H1 (cell line): ENCODE measurements around the gene DPY19L3. TPM values are rescaled to one million over a fixed set of nuclear protein-coding genes. Genes with fewer than 3 reads are reported as not detected.

Source experiments
- CTCF ChIA-PET: fragments of 300-600 bp; sonication (Branson Sonifier 250); formaldehyde crosslinking; loops from one replicate; lab custom pipeline; 2021; ENCODE audit not compliant: partially characterized antibody; lab: Charles Lee
- POLR2A ChIA-PET: fragments of 300-600 bp; sonication (Branson Sonifier 250); formaldehyde crosslinking; loops from one replicate; lab custom pipeline; 2021; ENCODE audit warnings: inconsistent platforms; ENCODE audit not compliant: partially characterized antibody; lab: Charles Lee
- DNase-seq, 2 experiments: peaks; one replicate each; pipeline versions ENCODE4 v3.0.0 to v3.0.0-alpha.2; 2010 to 2022; ENCODE audit warnings: low spot score in 2 of 2, low read depth in 1 of 2, mixed read lengths in 1 of 2
- FAIRE-seq: peaks from 2 replicates; lab custom pipeline; 2011; peaks lifted over from hg19 to GRCh38; lab: Jason Lieb, UNC
- H2AFZ ChIP-seq: 2 replicates; pipeline ENCODE4 v1.8.1; 2012; ENCODE audit warnings: low read length, inconsistent platforms
- H2AK5ac ChIP-seq: 2 replicates; pipeline ENCODE4 v1.6.1; 2013; ENCODE audit warnings: low read depth, low read length
- H2BK120ac ChIP-seq: replicated peaks from 2 replicates; pipeline ENCODE3; 2013; ENCODE audit warnings: low read depth, low read length, inconsistent platforms
- H2BK12ac ChIP-seq: 2 replicates; pipeline ENCODE4 v1.6.1; 2013; ENCODE audit warnings: low read depth, low read length
- H2BK15ac ChIP-seq: 2 replicates; pipeline ENCODE4 v1.6.1; 2013; ENCODE audit warnings: low read length
- H2BK20ac ChIP-seq: 2 replicates; pipeline ENCODE4 v1.6.1; 2013; ENCODE audit warnings: low read length
- H2BK5ac ChIP-seq: 2 replicates; pipeline ENCODE4 v1.6.1; 2013; ENCODE audit warnings: low read depth, low read length
- H3K14ac ChIP-seq: 2 replicates; pipeline ENCODE4 v1.6.1; 2013; ENCODE audit warnings: inconsistent platforms; ENCODE audit not compliant: insufficient read length
- H3K18ac ChIP-seq: 2 replicates; pipeline ENCODE4 v1.6.1; 2013; ENCODE audit warnings: low read length; ENCODE audit errors: extremely low read depth
- H3K23ac ChIP-seq: 2 replicates; pipeline ENCODE4 v1.6.1; 2013; ENCODE audit warnings: inconsistent platforms; ENCODE audit not compliant: insufficient read length
- H3K23me2 ChIP-seq: 2 replicates; pipeline ENCODE4 v1.6.1; 2013; ENCODE audit warnings: low read depth, low read length
- H3K27ac ChIP-seq: 2 replicates; pipeline ENCODE4 v1.6.1; 2011; ENCODE audit warnings: low read depth, low read length, inconsistent platforms
- H3K27me3 ChIP-seq, 4 experiments: replicated peaks in 1 of 4; 1 replicate in 1 of 4; 2 replicates in 3 of 4; pipeline versions ENCODE4 v1.6.1 to v1.8.1; 2011 to 2013; ENCODE audit warnings: low read length in 3 of 4, mild to moderate bottlenecking in 3 of 4, inconsistent platforms in 2 of 4, mixed read lengths in 2 of 4, moderate library complexity in 1 of 4; ENCODE audit not compliant: control insufficient read depth in 3 of 4, insufficient read depth in 3 of 4; ENCODE audit errors: extremely low read depth in 1 of 4
- H3K36me3 ChIP-seq, 4 experiments: 2 replicates each; pipeline versions ENCODE4 v1.6.1 to v1.8.1; 2011 to 2013; ENCODE audit warnings: mild to moderate bottlenecking in 4 of 4, low read length in 3 of 4, moderate library complexity in 2 of 4, control low read depth in 1 of 4, inconsistent platforms in 1 of 4; ENCODE audit not compliant: insufficient read depth in 4 of 4, control insufficient read depth in 2 of 4
- H3K4ac ChIP-seq: replicated peaks from 2 replicates; pipeline ENCODE3; 2013; ENCODE audit warnings: low read length, low read depth, mixed read lengths, inconsistent platforms; ENCODE audit not compliant: insufficient read length
- H3K4me1 ChIP-seq, 4 experiments: replicated peaks in 1 of 4; 1 replicate in 1 of 4; 2 replicates in 3 of 4; pipeline versions ENCODE4 v1.6.1 to v1.8.1; 2011 to 2013; ENCODE audit warnings: low read length in 3 of 4, inconsistent platforms in 2 of 4, mixed read lengths in 1 of 4; ENCODE audit not compliant: insufficient read depth in 4 of 4, control insufficient read depth in 3 of 4
- H3K4me2 ChIP-seq, 2 experiments: 2 replicates each; pipeline versions ENCODE4 v1.6.1 to v1.8.1; 2011 to 2013; ENCODE audit warnings: low read depth in 2 of 2, low read length in 2 of 2, control low read depth in 1 of 2, inconsistent platforms in 1 of 2, mild to moderate bottlenecking in 1 of 2; ENCODE audit not compliant: insufficient read depth in 1 of 2
- H3K4me3 ChIP-seq, 4 experiments: fragments of 200-600, 300-600 bp in 1 of 4; sonication (generic), shearing (Covaris generic), sonication (Bioruptor Twin) in 1 of 4; 2 replicates each; pipeline versions ENCODE4 v1.5.1 to v1.8.1; 2011 to 2016; ENCODE audit warnings: low read length in 4 of 4, low read depth in 3 of 4, control low read depth in 2 of 4, inconsistent platforms in 2 of 4, mild to moderate bottlenecking in 2 of 4, mixed read lengths in 1 of 4, moderate library complexity in 1 of 4; ENCODE audit not compliant: insufficient read depth in 2 of 4; ENCODE audit errors: extremely low read depth in 1 of 4
- H3K56ac ChIP-seq: replicated peaks from 2 replicates; pipeline ENCODE3; 2013; ENCODE audit warnings: low read depth, mild to moderate bottlenecking, mixed read lengths, low read length, inconsistent platforms; ENCODE audit not compliant: insufficient read length
- H3K79me1 ChIP-seq: 2 replicates; pipeline ENCODE4 v1.6.1; 2013; ENCODE audit warnings: low read depth, low read length, control low read depth
- H3K79me2 ChIP-seq, 2 experiments: 2 replicates each; pipeline versions ENCODE4 v1.6.1 to v1.8.1; 2012 to 2013; ENCODE audit warnings: low read length in 2 of 2, mild to moderate bottlenecking in 2 of 2, inconsistent platforms in 1 of 2; ENCODE audit not compliant: insufficient read depth in 2 of 2, control insufficient read depth in 1 of 2
- H3K9ac ChIP-seq, 4 experiments: replicated peaks in 1 of 4; 1 replicate in 1 of 4; 2 replicates in 3 of 4; pipeline versions ENCODE4 v1.6.1 to v1.8.1; 2011 to 2013; ENCODE audit warnings: low read depth in 3 of 4, low read length in 3 of 4, control low read depth in 2 of 4, mild to moderate bottlenecking in 2 of 4, moderate library complexity in 2 of 4, inconsistent platforms in 1 of 4; ENCODE audit errors: extremely low read depth in 1 of 4
- H3K9me3 ChIP-seq, 2 experiments: 2 replicates each; pipeline versions ENCODE4 v1.6.1 to v1.8.1; 2012 to 2013; ENCODE audit warnings: mild to moderate bottlenecking in 2 of 2, moderate library complexity in 2 of 2, control low read depth in 1 of 2, inconsistent platforms in 1 of 2, low read depth in 1 of 2, low read length in 1 of 2, mixed read lengths in 1 of 2; ENCODE audit not compliant: insufficient read depth in 2 of 2
- H4K20me1 ChIP-seq, 2 experiments: replicated peaks in 1 of 2; 2 replicates each; pipeline versions ENCODE3 to v1.8.1; 2011 to 2013; ENCODE audit warnings: inconsistent platforms in 2 of 2, low read length in 2 of 2, mild to moderate bottlenecking in 1 of 2; ENCODE audit not compliant: insufficient read depth in 2 of 2, control insufficient read depth in 1 of 2
- H4K5ac ChIP-seq: 2 replicates; pipeline ENCODE4 v1.6.1; 2013; ENCODE audit warnings: low read length, low read depth, mixed read lengths, inconsistent platforms; ENCODE audit not compliant: insufficient read length
- H4K8ac ChIP-seq: 2 replicates; pipeline ENCODE4 v1.8.0; 2013; ENCODE audit warnings: mild to moderate bottlenecking, moderate library complexity, low read length, inconsistent platforms; ENCODE audit not compliant: insufficient read depth; ENCODE audit errors: extremely low read depth
- H4K91ac ChIP-seq: replicated peaks from 2 replicates; pipeline ENCODE3; 2013; ENCODE audit warnings: low read length, mixed read lengths, inconsistent platforms; ENCODE audit not compliant: insufficient read length
- GTF2F1 ChIP-seq: IDR thresholded peaks from 2 replicates; pipeline ENCODE4 v1.6.1; 2012; ENCODE audit warnings: low read depth, low read length, improper control_type of control experiment, borderline replicate concordance
- JUN ChIP-seq: IDR thresholded peaks from 2 replicates; pipeline ENCODE4 v1.6.1; 2011; ENCODE audit warnings: low read depth, mild to moderate bottlenecking, improper control_type of control experiment, low read length
- KDM1A ChIP-seq: fragments of 200-600, 300-600 bp; sonication (generic); IDR thresholded peaks from 2 replicates; pipeline ENCODE4 v1.7.1; 2016; ENCODE audit warnings: mild to moderate bottlenecking, low read length, borderline replicate concordance
- KDM5A ChIP-seq: fragments of 200-600 bp; IDR thresholded peaks from 2 replicates; pipeline ENCODE4 v1.7.1; 2012; ENCODE audit warnings: mild to moderate bottlenecking, low read length, inconsistent platforms, mixed read lengths
- MAFK ChIP-seq: IDR thresholded peaks from 2 replicates; pipeline ENCODE4 v1.6.1; 2012; ENCODE audit warnings: low read depth, mild to moderate bottlenecking, improper control_type of control experiment, low read length
- PHF8 ChIP-seq: fragments of 200-600 bp; sonication (generic); conservative IDR thresholded peaks from 2 replicates; pipeline ENCODE4 v1.7.1; 2012; ENCODE audit warnings: low read depth, mild to moderate bottlenecking, inconsistent platforms, low read length, moderate library complexity
- WGBS, 2 experiments: shearing (Covaris generic) in 1 of 2; methylation state at CpG; one replicate each; pipeline versions ENCODE4 v1.1.6 to v1.1.7; 2013 to 2015; ENCODE audit warnings: low lambda C conversion rate in 2 of 2, mixed read lengths in 2 of 2, inconsistent platforms in 1 of 2, low coverage in 1 of 2, missing lambda C conversion rate in 1 of 2; ENCODE audit not compliant: insufficient replicate concordance in 2 of 2, insufficient coverage in 1 of 2, insufficient read length in 1 of 2; ENCODE audit errors: extremely low coverage in 1 of 2, missing lambda C conversion rate in 1 of 2; 5-methylcytosine and 5-hydroxymethylcytosine counted together
- polyA plus RNA-seq, 7 experiments: library from polyadenylated mRNA; depleted of rRNA in 3 of 7; stranded (reverse) in 5 of 7; unstranded in 2 of 7; fragments of >200 nt in 5 of 7; fragments of 200-250 nt in 2 of 7; gene quantifications; 1 replicate in 5 of 7; 2 replicates in 1 of 7; 4 replicates in 1 of 7; pipeline versions ENCODE4 v1.2.1 to v1.2.3, GENCODE V29; 2011 to 2013; ENCODE audit warnings: missing spikeins in 2 of 7, mixed read lengths in 2 of 7
- total RNA-seq: library from RNA; stranded (reverse); fragmentation: NEBNext Ultra II Directional; extraction: Animal tissue kit (Norgen Biotek cat#: 25700); gene quantifications from 2 replicates; pipeline ENCODE4 v1.2.1, GENCODE V29; 2021

DPY19L3 gene
- total and polyA plus RNA-seq, 2 of the 8 experiments (the other 6 are each of a cell fraction or from before 2014, with no cell fraction given): 35.3 to 60.2 TPM

DNA sequence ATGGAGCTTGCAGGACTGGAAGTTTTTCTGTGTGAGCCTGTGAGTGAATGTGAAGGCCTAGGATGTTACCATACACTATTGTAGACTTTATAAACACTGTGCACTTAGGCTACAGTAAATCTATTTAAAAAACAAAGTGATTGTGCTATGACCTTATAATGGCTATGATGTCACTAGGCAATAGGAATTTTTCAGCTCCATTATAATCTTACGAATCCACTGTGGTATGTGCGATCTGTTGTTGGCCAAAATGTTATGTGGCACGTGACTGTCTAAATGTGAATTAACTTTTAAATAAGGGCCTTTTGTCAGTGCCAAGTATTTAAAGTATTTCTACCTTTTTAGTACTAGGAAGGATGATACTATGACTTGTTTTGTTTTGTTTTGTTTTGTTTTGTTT, 54.9 kb downstream of the DPY19L3 start:
- Histone ChIP-seq H3K4me3 (no peak overlapping the region), H3K4me1 (no peaks in the 10 kb centered on the region), H4K91ac (no peak overlapping the region), H3K23me2 (no peaks in the 10 kb centered on the region), H3K18ac (no peak overlapping the region), H3K9me3 (no peaks in the 10 kb centered on the region), H2BK5ac (no peak overlapping the region), H3K36me3 (peaks cover 0 to 50% (median 28%) of the 10 kb centered on the region in 4 experiments; a peak in 6 of 8 replicates), H3K9ac (no peak overlapping the region), H4K5ac (no peak overlapping the region), H3K4ac (no peak overlapping the region), H2BK20ac (no peak overlapping the region), H3K79me2 (no peaks in the 10 kb centered on the region), H2BK120ac (no peak overlapping the region), H3K27ac (no peak overlapping the region), H2BK12ac (no peak overlapping the region), H3K79me1 (no peaks in the 10 kb centered on the region), H3K23ac (no peak overlapping the region), H3K4me2 (no peak overlapping the region), H4K8ac (no peak overlapping the region), H3K14ac (no peak overlapping the region), H2BK15ac (no peak overlapping the region), H2AFZ (no peak overlapping the region)
- POLR2A ChIA-PET: interaction anchor here (1.0 kb wide), 1 partner anchor 11 kb away, joined by 3 read pairs; no protein-coding TSS in a partner anchor
- CTCF ChIA-PET: interaction anchor here (0.7 kb wide), 1 partner anchor 504 kb away, joined by 4 read pairs; no protein-coding TSS in a partner anchor
- DNase-seq: no peak
- TF ChIP-seq MAFK: no peak
- TF ChIP-seq KDM5A: no peak
- TF ChIP-seq KDM1A: no peak
- no peak for TF ChIP-seq PHF8
- no peak for TF ChIP-seq JUN
- no peak for TF ChIP-seq GTF2F1
- TF ChIP-seq, all 59 proteins: peak for 0
- Histone ChIP-seq H3K56ac (no peak overlapping the region), H3K27me3 (no peaks in the 10 kb centered on the region), H4K20me1 (no peaks in the 10 kb centered on the region), H2AK5ac (no peak overlapping the region)
- FAIRE-seq: no peak
- 92% methylated on average over 3 of the region's 3 CpGs; no CpG with 5 or more reads in 1 of the 2 experiments for WGBS, 2 experiments
